Germinal center (tissue), 1 donor: Measurements from ENCODE around the gene RIMBP3B.
"Not testable (repeated sequence)": the region's sequence is repeated elsewhere in the genome, so short reads cannot be mapped to it uniquely, and the experiment has no call there.

ENCODE experiments used
- DNase-seq: peaks from one replicate; pipeline ENCODE4 v3.0.0; 2012; ENCODE audit warnings: mixed read lengths, low spot score

Gene RIMBP3B, protein sequence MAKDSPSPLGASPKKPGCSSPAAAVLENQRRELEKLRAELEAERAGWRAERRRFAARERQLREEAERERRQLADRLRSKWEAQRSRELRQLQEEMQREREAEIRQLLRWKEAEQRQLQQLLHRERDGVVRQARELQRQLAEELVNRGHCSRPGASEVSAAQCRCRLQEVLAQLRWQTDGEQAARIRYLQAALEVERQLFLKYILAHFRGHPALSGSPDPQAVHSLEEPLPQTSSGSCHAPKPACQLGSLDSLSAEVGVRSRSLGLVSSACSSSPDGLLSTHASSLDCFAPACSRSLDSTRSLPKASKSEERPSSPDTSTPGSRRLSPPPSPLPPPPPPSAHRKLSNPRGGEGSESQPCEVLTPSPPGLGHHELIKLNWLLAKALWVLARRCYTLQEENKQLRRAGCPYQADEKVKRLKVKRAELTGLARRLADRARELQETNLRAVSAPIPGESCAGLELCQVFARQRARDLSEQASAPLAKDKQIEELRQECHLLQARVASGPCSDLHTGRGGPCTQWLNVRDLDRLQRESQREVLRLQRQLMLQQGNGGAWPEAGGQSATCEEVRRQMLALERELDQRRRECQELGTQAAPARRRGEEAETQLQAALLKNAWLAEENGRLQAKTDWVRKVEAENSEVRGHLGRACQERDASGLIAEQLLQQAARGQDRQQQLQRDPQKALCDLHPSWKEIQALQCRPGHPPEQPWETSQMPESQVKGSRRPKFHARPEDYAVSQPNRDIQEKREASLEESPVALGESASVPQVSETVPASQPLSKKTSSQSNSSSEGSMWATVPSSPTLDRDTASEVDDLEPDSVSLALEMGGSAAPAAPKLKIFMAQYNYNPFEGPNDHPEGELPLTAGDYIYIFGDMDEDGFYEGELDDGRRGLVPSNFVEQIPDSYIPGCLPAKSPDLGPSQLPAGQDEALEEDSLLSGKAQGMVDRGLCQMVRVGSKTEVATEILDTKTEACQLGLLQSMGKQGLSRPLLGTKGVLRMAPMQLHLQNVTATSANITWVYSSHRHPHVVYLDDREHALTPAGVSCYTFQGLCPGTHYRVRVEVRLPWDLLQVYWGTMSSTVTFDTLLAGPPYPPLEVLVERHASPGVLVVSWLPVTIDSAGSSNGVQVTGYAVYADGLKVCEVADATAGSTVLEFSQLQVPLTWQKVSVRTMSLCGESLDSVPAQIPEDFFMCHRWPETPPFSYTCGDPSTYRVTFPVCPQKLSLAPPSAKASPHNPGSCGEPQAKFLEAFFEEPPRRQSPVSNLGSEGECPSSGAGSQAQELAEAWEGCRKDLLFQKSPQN (N-terminal part only)

DNA sequence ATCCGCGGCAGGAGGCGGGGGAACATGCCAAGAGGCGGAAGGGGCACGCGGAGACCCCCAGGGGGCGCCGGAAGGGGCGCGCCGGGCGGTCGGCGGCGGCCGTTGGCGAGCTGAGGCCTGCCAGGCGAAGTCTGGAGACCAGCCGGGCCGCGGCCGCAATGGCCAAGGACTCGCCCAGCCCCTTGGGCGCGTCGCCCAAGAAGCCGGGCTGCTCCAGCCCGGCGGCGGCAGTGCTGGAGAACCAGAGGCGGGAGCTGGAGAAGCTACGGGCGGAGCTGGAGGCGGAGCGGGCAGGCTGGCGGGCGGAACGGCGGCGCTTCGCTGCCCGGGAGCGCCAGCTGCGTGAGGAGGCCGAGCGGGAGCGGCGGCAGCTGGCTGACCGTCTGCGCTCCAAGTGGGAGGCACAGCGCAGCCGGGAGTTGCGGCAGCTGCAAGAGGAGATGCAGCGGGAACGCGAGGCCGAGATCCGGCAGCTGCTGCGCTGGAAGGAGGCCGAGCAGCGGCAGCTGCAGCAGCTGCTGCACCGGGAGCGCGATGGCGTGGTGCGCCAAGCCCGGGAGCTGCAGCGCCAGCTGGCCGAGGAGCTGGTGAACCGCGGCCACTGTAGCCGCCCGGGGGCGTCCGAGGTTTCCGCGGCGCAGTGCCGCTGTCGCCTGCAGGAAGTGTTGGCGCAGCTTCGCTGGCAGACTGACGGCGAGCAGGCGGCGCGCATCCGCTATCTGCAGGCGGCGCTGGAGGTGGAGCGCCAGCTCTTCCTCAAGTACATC lies at the start of gene RIMBP3B:
Gene RIMBP3B (plus strand): TSS at position 51 of the 767 bp plus-strand sequence. CDS start 108 bp downstream, at position 159.
- not testable (repeated sequence) for DNase-seq

DNA sequence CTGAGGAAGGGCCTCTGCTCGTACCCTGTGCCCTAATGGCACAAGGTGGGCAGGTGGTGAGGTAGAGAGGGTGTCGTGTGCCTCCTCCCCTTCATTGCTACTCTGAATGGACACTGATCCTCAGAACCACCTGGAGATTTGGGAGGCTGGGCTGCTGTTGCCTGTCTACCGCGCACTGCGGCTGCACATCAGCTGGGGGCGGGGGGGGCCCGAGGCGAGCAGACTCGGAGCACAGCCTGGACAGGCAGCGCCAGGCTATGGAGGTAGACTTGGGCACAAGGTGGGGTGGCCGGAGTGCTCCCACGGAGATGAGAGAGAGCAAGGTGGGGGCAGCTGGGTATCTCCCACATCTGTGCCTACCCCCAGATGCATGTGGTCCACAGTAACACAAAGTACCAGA lies 26.0 kb upstream of the RIMBP3B start:
- DNase-seq = not testable (repeated sequence)

DNA sequence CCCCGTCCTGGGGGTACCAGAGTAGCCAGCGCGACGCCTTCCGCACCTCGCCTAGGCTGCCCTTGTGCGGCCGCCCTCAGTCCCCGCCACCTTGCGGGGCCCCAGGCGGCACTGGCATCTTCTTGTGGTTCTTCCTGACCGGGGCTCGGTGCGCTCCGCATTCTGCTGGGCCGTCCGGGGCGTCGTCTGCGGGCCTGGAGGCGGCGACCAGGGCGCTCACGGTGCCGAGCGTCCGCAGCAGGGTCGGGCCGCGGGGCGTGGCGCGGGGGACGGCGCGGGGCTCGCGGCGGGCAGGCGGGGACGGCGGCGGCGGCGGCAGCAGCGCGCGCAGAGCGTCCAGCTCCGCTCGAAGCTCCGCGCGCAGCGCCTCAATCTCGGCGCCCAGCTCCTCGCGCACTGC lies 23.0 kb upstream of the RIMBP3B start:
- not testable (repeated sequence) for DNase-seq

DNA sequence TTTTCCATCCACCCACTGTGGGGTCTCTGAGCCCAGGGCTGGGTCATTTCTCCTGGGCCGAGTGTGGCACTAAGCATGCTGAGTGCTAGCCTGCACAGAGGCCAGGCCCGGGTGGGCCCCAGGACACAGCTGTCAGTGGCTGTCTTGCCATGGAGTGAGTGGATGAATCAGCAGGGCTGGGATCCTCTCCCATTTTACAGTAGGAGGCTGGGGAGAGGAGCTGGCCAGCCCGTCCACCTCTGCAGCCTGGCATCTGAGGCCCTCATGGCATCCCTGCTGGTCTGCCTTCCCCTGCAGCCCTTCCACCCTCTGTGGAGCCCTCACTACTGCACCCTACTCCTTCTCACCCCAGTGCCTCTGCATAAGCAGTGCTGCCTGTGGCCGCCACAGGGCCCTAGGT lies 21.1 kb upstream of the RIMBP3B start:
- not testable (repeated sequence) for DNase-seq

DNA sequence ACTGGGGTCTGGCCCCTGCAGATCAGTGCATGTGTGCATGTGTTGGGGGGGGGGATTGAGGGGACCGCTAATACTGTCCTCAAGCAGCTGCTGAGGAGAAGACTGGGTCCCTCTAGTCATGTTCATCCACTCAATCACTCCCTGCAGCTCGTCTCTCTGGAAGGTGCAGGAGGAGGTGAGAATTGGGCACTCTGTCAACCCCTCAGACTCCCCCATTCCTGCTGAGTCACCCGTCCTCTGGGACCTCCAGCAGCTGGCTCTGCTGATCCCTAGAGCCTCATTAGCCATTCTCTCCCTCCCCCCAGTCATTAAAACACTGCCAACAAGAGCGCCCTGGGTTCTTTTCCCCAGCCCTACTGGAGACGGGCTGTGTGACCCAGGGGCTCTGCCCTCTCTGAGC lies 20.5 kb upstream of the RIMBP3B start:
- not testable (repeated sequence) for DNase-seq

- not testable (repeated sequence) for DNase-seq
These were observed 19.7 kb upstream of the RIMBP3B start for GRCh38 chr22:21363803-21364202.

GRCh38 chr22:21364362-21364761 lies 19.2 kb upstream of the RIMBP3B start:
- not testable (repeated sequence) for DNase-seq

- DNase-seq = not testable (repeated sequence)
These were observed 18.2 kb upstream of the RIMBP3B start for GRCh38 chr22:21365337-21365736.

- DNase-seq = not testable (repeated sequence)
These were observed 14.8 kb upstream of the RIMBP3B start for GRCh38 chr22:21368603-21369310.

GRCh38 chr22:21375880-21376279 lies 7.7 kb upstream of the RIMBP3B start:
- not testable (repeated sequence) for DNase-seq

- not testable (repeated sequence) for DNase-seq
These were observed 1.2 kb downstream of the RIMBP3B start for GRCh38 chr22:21384468-21385357.

DNA sequence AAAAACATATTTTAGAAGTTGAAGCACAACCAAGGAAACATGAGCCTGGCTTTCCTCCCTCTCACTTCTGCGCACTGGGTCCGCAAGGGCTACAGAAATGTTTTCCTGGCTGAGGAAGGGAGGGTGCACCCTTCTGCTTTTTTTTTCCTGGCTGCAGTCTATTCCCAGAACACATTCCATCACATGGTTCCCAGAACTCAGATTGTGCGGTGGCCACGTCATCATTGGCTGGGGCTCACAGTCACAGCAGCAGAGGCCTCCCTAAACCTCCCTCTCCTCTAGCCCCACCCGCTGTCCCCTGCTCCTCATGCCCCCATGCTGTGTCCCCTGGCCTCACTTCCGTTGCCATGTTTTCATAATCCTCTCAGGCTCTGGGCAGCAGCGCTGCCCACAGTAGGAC lies 5.9 kb downstream of the RIMBP3B start:
- not testable (repeated sequence) for DNase-seq

- not testable (repeated sequence) for DNase-seq
These were observed 6.5 kb downstream of the RIMBP3B start for GRCh38 chr22:21390013-21390412.

DNA sequence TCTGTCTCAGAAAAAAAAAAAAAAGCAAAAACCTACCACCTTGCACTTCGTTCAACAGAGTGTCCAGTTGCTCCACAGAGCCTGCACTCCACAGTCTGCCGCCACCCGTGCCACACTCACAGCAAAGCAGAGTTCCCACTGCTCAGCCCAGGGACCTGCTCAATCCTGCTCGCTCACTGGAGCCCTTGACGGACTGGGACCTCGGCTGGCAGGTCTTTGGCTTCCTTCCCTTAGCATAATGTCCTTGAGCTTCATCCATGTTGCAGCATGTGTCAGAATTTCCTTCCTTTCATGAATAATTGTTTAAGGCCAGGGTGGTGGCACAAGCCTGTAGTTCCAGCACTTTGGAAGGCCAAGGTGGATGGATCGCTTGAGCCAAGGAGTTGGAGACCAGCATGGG lies 11.1 kb downstream of the RIMBP3B start:
- not testable (repeated sequence) for DNase-seq

DNA sequence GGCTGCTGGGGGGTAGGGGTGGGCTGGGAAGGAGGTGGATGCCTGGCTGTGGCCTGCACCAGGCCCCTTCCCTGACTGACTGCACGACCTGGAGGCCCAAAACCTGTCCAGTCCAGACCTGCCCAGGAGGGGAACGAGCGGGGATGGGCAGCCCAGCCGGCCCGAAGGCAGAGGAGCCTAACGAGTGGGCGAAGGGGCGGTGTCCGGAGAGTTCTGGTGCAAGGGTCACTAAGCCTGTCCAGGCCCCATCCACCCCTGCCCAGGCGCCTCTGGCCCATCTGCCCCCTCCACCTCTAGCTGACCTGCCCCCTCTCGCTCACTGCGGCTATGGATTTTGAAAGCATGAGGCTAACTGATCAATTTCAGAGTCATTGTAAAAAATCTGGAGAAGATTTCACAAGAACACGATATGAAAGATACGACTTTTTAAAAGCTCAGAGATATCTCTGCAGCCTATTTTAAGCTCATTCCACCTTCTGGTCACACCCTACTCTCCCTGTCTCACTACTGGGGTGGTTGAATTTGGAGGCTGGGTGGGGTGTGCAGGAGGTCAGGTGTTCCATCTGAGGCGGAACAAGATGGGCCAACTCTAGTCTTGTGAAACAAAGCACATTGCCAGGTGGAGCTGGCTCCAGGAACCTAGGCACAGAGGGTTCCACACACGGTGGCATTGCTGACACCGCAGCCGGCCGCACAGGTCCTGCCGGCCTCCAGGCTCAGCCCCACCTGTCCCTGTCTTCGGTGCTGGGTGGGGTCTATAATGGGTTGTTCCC lies 17.8 kb downstream of the RIMBP3B start:
- not testable (repeated sequence) for DNase-seq

DNA sequence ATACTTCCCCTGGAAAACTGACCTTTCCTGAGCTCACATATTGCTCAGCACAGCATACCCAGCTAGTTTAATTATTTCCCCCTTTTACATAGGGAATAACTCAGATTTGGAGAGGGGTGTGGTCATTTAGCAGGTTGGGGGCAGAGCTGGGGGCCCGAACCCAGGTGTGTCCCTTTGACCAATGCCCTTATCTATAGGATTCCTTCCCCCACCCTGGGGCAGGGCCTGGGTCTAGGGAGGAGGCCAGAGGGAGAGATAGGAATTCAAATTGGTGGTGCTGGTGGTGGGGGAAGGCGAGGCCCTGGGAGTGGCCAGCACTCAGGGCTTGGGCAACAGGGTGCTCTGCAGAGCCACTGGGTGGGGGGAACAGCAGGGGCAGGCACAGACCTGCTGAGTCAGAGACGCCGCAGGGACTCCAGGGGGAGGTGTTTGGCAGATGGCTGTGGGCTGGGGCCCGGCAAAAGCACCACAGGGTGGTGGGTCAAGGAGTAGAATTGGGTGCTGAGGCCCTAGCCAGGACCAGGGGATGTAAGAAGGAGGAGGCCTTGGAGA lies 19.3 kb downstream of the RIMBP3B start:
- DNase-seq = not testable (repeated sequence)

GRCh38 chr22:21407139-21407538 lies 23.6 kb downstream of the RIMBP3B start:
- DNase-seq = not testable (repeated sequence)

DNA sequence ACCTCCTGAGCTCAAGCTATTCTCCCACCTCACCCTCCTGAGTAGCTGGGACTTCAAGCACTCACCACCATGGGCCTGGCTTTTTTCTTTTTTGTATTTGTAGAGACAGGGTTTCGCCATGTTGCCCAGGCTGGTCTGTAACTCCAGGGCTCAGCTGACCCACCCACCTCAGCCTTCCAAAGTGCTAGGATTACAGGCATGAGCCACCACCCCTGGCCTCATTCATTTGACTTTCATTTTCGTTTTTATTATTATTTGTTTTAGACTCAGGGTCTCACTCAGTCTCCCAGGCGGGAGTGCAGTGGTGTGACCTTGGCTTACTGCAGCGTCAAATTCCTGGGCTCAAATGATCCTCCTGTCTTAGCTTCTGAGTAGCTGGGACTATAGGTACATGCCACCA lies 24.2 kb downstream of the RIMBP3B start:
- DNase-seq = not testable (repeated sequence)
